BLaER1 treated with 17β-estradiol and CSF1 and Interleukin-3, amounts not matched to agents 10 nM and 100 nM (cell line): ENCODE measurements around the gene KRT72.

ENCODE experiments used
- H3K27ac ChIP-seq, 11 experiments: shearing (Covaris generic); formaldehyde crosslinking; 2 replicates each; pipeline ENCODE4 v1.8.1; 2022
- H3K27me3 ChIP-seq, 11 experiments: shearing (Covaris generic); formaldehyde crosslinking; 2 replicates each; pipeline ENCODE4 v1.8.1; 2022
- H3K36me3 ChIP-seq, 11 experiments: shearing (Covaris generic); formaldehyde crosslinking; 2 replicates each; pipeline ENCODE4 v1.8.1; 2022
- H3K4me1 ChIP-seq, 10 experiments: shearing (Covaris generic); formaldehyde crosslinking; 2 replicates each; pipeline ENCODE4 v1.8.1; 2022
- H3K4me2 ChIP-seq, 11 experiments: shearing (Covaris generic); formaldehyde crosslinking; 2 replicates each; pipeline ENCODE4 v1.8.1; 2022
- H3K4me3 ChIP-seq, 10 experiments: shearing (Covaris generic); formaldehyde crosslinking; 2 replicates each; pipeline ENCODE4 v1.8.1; 2022
- H3K9ac ChIP-seq, 11 experiments: shearing (Covaris generic); formaldehyde crosslinking; 2 replicates each; pipeline ENCODE4 v1.8.1; 2022
- H3K9me3 ChIP-seq, 11 experiments: shearing (Covaris generic); formaldehyde crosslinking; replicated peaks in 1 of 11; 2 replicates each; pipeline ENCODE4 v1.8.1; 2022
- H4K20me1 ChIP-seq, 11 experiments: shearing (Covaris generic); formaldehyde crosslinking; 2 replicates each; pipeline ENCODE4 v1.8.1; 2022
- Cebpa-rat ChIP-seq, 11 experiments: shearing (Covaris generic); IDR thresholded peaks; 2 replicates each; pipeline ENCODE4 v1.8.1; 2022

The KRT72 gene

GRCh38 chr12:52600941-52601481, at the start of gene KRT72:
Gene KRT72 (minus strand): TSS chr12:52601463. CDS start chr12:52601452, 11 bp downstream.
- Histone ChIP-seq H4K20me1 (no peaks in the 10 kb centered on the region; a peak in 1 of 22 replicates), H3K27ac (no peak within 1 kb of the TSS), H3K9me3 (peaks cover 0 to 13% (median 9%) of the 10 kb centered on the region in 11 experiments; a peak in 15 of 22 replicates), H3K4me3 (no peak within 1 kb of the TSS), H3K4me2 (no peak within 1 kb of the TSS), H3K4me1 (no peaks in the 10 kb centered on the region), H3K36me3 (no peaks in the 10 kb centered on the region), H3K9ac (no peak within 1 kb of the TSS), H3K27me3 (no peaks in the 10 kb centered on the region)
- no peak for TF ChIP-seq Cebpa-rat (IDR thresholded peaks at IDR 0.05)

- Histone ChIP-seq H3K4me1 (peaks cover 0 to 6% (median 4%) of the 10 kb centered on the region in 10 experiments; a peak in 10 of 20 replicates), H3K27me3 (no peaks in the 10 kb centered on the region), H3K36me3 (no peaks in the 10 kb centered on the region), H3K9ac (no peak overlapping the region), H3K9me3 (0 out of 22 replicates have a peak, but pooled peaks cover 0 to 5% (median 0%) of the 10 kb centered on the region in 11 experiments), H3K4me2 (no peak overlapping the region), H3K27ac (no peak overlapping the region), H3K4me3 (no peak overlapping the region), H4K20me1 (no peaks in the 10 kb centered on the region; a peak in 1 of 22 replicates)
- TF ChIP-seq Cebpa-rat (IDR thresholded peaks at IDR 0.05): no peak
Measured at GRCh38 chr12:52650520-52651081, 49.3 kb upstream of the KRT72 start.

GRCh38 chr12:52649066-52649465, 47.8 kb upstream of the KRT72 start:
- Histone ChIP-seq H3K27me3 (no peaks in the 10 kb centered on the region), H3K4me1 (peaks cover 0 to 11% (median 6%) of the 10 kb centered on the region in 10 experiments; a peak in 10 of 20 replicates), H3K27ac (no peak overlapping the region), H3K36me3 (no peaks in the 10 kb centered on the region), H3K9me3 (0 out of 22 replicates have a peak, but pooled peaks cover 0 to 5% (median 0%) of the 10 kb centered on the region in 11 experiments), H4K20me1 (no peaks in the 10 kb centered on the region; a peak in 1 of 22 replicates), H3K4me2 (no peak overlapping the region), H3K4me3 (no peak overlapping the region), H3K9ac (no peak overlapping the region)
- no peak for TF ChIP-seq Cebpa-rat (IDR thresholded peaks at IDR 0.05)

GRCh38 chr12:52648012-52648550, 46.8 kb upstream of the KRT72 start:
- no peak for TF ChIP-seq Cebpa-rat (IDR thresholded peaks at IDR 0.05)
- H3K27me3 ChIP-seq: no peaks in the 10 kb centered on the region

GRCh38 chr12:52647601-52648000, 46.3 kb upstream of the KRT72 start:
- no peaks in the 10 kb centered on the region; a peak in 1 of 22 replicates for H4K20me1 ChIP-seq
- no peak for TF ChIP-seq Cebpa-rat (IDR thresholded peaks at IDR 0.05)
- H3K36me3 ChIP-seq: no peaks in the 10 kb centered on the region
- no peak overlapping the region for H3K27ac ChIP-seq
- H3K9ac ChIP-seq: no peak overlapping the region
- peaks cover 0 to 11% (median 6%) of the 10 kb centered on the region in 10 experiments; a peak in 10 of 20 replicates for H3K4me1 ChIP-seq
- 0 out of 22 replicates have a peak, but pooled peaks cover 0 to 5% (median 0%) of the 10 kb centered on the region in 11 experiments for H3K9me3 ChIP-seq
- no peaks in the 10 kb centered on the region for H3K27me3 ChIP-seq
- no peak overlapping the region for H3K4me2 ChIP-seq
- no peak overlapping the region for H3K4me3 ChIP-seq

More at GRCh38 chr12:52648012-52648550, 46.8 kb upstream of the KRT72 start:
- H3K9ac ChIP-seq: no peak overlapping the region
- H4K20me1 ChIP-seq: no peaks in the 10 kb centered on the region; a peak in 1 of 22 replicates
- H3K9me3 ChIP-seq: 0 out of 22 replicates have a peak, but pooled peaks cover 0 to 5% (median 0%) of the 10 kb centered on the region in 11 experiments
- no peak overlapping the region for H3K4me2 ChIP-seq
- H3K27ac ChIP-seq: no peak overlapping the region
- H3K4me3 ChIP-seq: no peak overlapping the region
- no peaks in the 10 kb centered on the region for H3K36me3 ChIP-seq
- peaks cover 0 to 11% (median 6%) of the 10 kb centered on the region in 10 experiments; a peak in 10 of 20 replicates for H3K4me1 ChIP-seq

GRCh38 chr12:52646613-52647012, 45.4 kb upstream of the KRT72 start:
- Histone ChIP-seq H3K36me3 (no peaks in the 10 kb centered on the region), H3K27me3 (no peaks in the 10 kb centered on the region), H3K9me3 (0 out of 22 replicates have a peak, but pooled peaks cover 0 to 2% (median 0%) of the 10 kb centered on the region in 11 experiments), H4K20me1 (no peaks in the 10 kb centered on the region; a peak in 1 of 22 replicates), H3K4me3 (no peak overlapping the region), H3K4me1 (peaks cover 0 to 15% (median 6%) of the 10 kb centered on the region in 10 experiments; a peak in 10 of 20 replicates), H3K27ac (no peak overlapping the region), H3K4me2 (no peak overlapping the region), H3K9ac (no peak overlapping the region)
- no peak for TF ChIP-seq Cebpa-rat (IDR thresholded peaks at IDR 0.05)

- no peaks in the 10 kb centered on the region for H3K9me3 ChIP-seq
- no peak overlapping the region for H3K4me3 ChIP-seq
- no peaks in the 10 kb centered on the region for H3K27me3 ChIP-seq
Measured at GRCh38 chr12:52645982-52646381, 44.7 kb upstream of the KRT72 start.

GRCh38 chr12:52645120-52645761, 44.0 kb upstream of the KRT72 start:
- TF ChIP-seq Cebpa-rat (IDR thresholded peaks at IDR 0.05): no peak
- no peak overlapping the region for H3K4me3 ChIP-seq
- H4K20me1 ChIP-seq: no peaks in the 10 kb centered on the region
- H3K27me3 ChIP-seq: no peaks in the 10 kb centered on the region
- H3K9ac ChIP-seq: no peak overlapping the region
- no peaks in the 10 kb centered on the region for H3K36me3 ChIP-seq
- no peaks in the 10 kb centered on the region for H3K9me3 ChIP-seq
- H3K27ac ChIP-seq: no peak overlapping the region
- H3K4me2 ChIP-seq: peak overlapping the region in 5 of 11 experiments; percentile 1 to 37 (median 12); a peak in 4 of 22 replicates
- H3K4me1 ChIP-seq: peaks cover 0 to 15% (median 6%) of the 10 kb centered on the region in 10 experiments; a peak in 10 of 20 replicates

More at GRCh38 chr12:52645982-52646381, 44.7 kb upstream of the KRT72 start:
- no peaks in the 10 kb centered on the region; a peak in 1 of 22 replicates for H4K20me1 ChIP-seq
- H3K4me1 ChIP-seq: peaks cover 0 to 15% (median 6%) of the 10 kb centered on the region in 10 experiments; a peak in 10 of 20 replicates
- TF ChIP-seq Cebpa-rat (IDR thresholded peaks at IDR 0.05): no peak
- no peaks in the 10 kb centered on the region for H3K36me3 ChIP-seq
- H3K27ac ChIP-seq: no peak overlapping the region
- H3K4me2 ChIP-seq: peak overlapping the region in 3 of 11 experiments; percentile 1 to 12 (median 5); a peak in 1 of 22 replicates
- H3K9ac ChIP-seq: no peak overlapping the region

- no peaks in the 10 kb centered on the region for H3K27me3 ChIP-seq
Measured at GRCh38 chr12:52644078-52644415, 42.8 kb upstream of the KRT72 start.

More at GRCh38 chr12:52644078-52644415, 42.8 kb upstream of the KRT72 start:
- H3K27ac ChIP-seq: no peak overlapping the region
- H3K9ac ChIP-seq: no peak overlapping the region
- no peaks in the 10 kb centered on the region for H3K9me3 ChIP-seq
- H3K4me1 ChIP-seq: peaks cover 0 to 15% (median 6%) of the 10 kb centered on the region in 10 experiments; a peak in 10 of 20 replicates
- no peaks in the 10 kb centered on the region for H4K20me1 ChIP-seq
- no peak overlapping the region for H3K4me3 ChIP-seq
- no peaks in the 10 kb centered on the region for H3K36me3 ChIP-seq
- no peak for TF ChIP-seq Cebpa-rat (IDR thresholded peaks at IDR 0.05)
- H3K4me2 ChIP-seq: no peak overlapping the region
